HFFc6 (cell line): ENCODE measurements around the gene CSRNP3. TPM values are rescaled to one million over a fixed set of nuclear protein-coding genes. Genes with fewer than 3 reads are reported as not detected.

Experiments used
- DNase-seq: peaks from one replicate; pipeline ENCODE4 v3.0.0-alpha.2; 2018
- H3K27ac Mint-ChIP-seq: 2 replicates; pipeline ENCODE4 v1.8.0; 2020; ENCODE audit warnings: mild to moderate bottlenecking, mixed read lengths
- H3K27me3 Mint-ChIP-seq: 2 replicates; pipeline ENCODE4 v1.8.0; 2021; ENCODE audit warnings: mild to moderate bottlenecking, moderate library complexity, mixed read lengths; ENCODE audit not compliant: insufficient read depth
- H3K36me3 Mint-ChIP-seq: 2 replicates; pipeline ENCODE4 v1.8.0; 2021; ENCODE audit warnings: low read depth, mixed read lengths
- H3K4me1 Mint-ChIP-seq: 2 replicates; pipeline ENCODE4 v1.8.0; 2020; ENCODE audit warnings: low read depth, mixed read lengths
- H3K4me3 Mint-ChIP-seq: 2 replicates; pipeline ENCODE4 v1.8.0; 2020; ENCODE audit warnings: mild to moderate bottlenecking, moderate library complexity, mixed read lengths
- H3K9me3 Mint-ChIP-seq: 2 replicates; pipeline ENCODE4 v1.8.0; 2020; ENCODE audit warnings: mild to moderate bottlenecking, mixed read lengths
- total RNA-seq, 6 experiments: library from RNA; stranded (reverse); fragmentation: NEBNext Ultra II Directional; extraction: Animal tissue kit (Norgen Biotek cat#: 25700); gene quantifications; 2 replicates in 1 of 6; 3 replicates in 5 of 6; pipeline ENCODE4 v1.2.3, GENCODE V29; 2021
- TF ChIP-seq, protein P1 (sequence below): fragments of 200-600 bp; sonication (generic); IDR thresholded peaks from 2 replicates; pipeline ENCODE4 v1.5.0; 2021; ENCODE audit warnings: antibody characterized with exemption, mild to moderate bottlenecking

CSRNP3 gene
- total RNA-seq, 6 experiments from 2014 or later: 0.02 to 0.79 (median 0.31) TPM; not detected in 2

DNA sequence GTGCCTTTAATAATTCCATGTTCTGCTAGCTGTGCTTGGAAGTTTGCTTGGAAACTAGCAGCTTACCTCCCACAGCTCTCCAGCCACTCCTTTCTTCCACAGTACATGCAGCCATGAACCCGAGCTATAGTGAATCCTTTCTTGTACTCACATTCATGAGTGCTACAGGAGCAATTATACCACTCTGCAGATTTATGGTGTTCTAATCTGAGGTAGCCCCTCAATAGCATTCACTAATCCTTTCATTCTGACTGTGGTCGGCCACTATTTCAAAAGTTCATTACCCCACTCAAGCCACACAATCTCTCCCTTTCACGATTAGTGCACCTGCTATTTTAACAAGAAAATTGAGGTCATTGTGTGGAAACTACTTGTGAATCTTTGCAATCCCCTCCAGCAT is 53.2 kb downstream of the CSRNP3 start:
- H3K27ac Mint-ChIP-seq: no peak overlapping the region
- no peaks in the 10 kb centered on the region; the same call in 1 of the 2 replicates for H3K27me3 Mint-ChIP-seq
- no peaks in the 10 kb centered on the region; the same call in none of the 2 replicates for H3K9me3 Mint-ChIP-seq
- TF ChIP-seq, protein P1, sequence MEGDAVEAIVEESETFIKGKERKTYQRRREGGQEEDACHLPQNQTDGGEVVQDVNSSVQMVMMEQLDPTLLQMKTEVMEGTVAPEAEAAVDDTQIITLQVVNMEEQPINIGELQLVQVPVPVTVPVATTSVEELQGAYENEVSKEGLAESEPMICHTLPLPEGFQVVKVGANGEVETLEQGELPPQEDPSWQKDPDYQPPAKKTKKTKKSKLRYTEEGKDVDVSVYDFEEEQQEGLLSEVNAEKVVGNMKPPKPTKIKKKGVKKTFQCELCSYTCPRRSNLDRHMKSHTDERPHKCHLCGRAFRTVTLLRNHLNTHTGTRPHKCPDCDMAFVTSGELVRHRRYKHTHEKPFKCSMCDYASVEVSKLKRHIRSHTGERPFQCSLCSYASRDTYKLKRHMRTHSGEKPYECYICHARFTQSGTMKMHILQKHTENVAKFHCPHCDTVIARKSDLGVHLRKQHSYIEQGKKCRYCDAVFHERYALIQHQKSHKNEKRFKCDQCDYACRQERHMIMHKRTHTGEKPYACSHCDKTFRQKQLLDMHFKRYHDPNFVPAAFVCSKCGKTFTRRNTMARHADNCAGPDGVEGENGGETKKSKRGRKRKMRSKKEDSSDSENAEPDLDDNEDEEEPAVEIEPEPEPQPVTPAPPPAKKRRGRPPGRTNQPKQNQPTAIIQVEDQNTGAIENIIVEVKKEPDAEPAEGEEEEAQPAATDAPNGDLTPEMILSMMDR: no peak
- H3K36me3 Mint-ChIP-seq: no peaks in the 10 kb centered on the region
- no peak for DNase-seq
- no peaks in the 10 kb centered on the region for H3K4me1 Mint-ChIP-seq
- no peak overlapping the region for H3K4me3 Mint-ChIP-seq

DNA sequence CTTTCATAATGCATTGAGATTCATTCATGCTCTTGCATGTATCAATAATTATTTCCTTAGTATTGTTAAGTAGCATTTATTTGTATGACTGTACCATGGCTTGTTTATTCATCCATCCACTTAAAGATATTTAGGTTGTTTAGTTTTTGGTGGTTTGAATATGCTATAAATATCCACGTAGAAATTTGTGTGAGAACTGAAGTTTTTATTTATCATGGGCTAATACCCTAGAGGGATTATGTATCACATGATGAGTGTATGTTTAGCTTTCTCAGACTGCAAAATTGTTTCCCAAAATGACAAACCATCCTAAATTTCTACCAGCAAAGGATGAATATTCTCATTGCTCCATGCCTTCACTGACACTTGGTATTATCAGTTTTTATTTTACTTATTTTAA is 55.2 kb downstream of the CSRNP3 start:
- Mint-ChIP-seq H3K4me1 (no peaks in the 10 kb centered on the region), H3K36me3 (no peaks in the 10 kb centered on the region), H3K4me3 (no peak overlapping the region), H3K27me3 (no peaks in the 10 kb centered on the region; the same call in 1 of the 2 replicates), H3K27ac (no peak overlapping the region), H3K9me3 (peaks cover 8% of the 10 kb centered on the region)
- TF ChIP-seq, protein P1: no peak
- no peak for DNase-seq

DNA sequence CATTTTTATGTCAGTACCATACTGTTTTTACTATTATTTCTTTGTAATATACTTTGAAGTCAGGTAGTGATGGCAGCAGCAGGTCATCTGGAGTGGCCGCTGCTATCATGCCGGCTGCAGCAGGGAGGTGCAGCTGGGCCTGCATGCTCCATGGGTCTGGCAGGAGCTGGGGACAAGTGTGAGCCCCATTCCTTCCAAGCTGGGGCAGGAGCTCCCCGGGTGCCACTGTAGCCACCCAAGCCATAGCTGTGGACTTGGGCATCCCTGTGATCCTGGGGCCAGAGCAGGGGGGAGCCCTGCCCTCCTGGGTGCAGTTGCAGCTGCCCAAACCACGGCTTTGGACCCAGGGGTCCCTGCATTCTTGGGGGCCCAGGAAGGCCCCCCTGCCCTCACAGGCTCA is 59.2 kb downstream of the CSRNP3 start:
- Mint-ChIP-seq H3K27ac (no peak overlapping the region), H3K9me3 (peaks cover 20% of the 10 kb centered on the region), H3K4me1 (no peaks in the 10 kb centered on the region), H3K36me3 (no peaks in the 10 kb centered on the region), H3K4me3 (no peak overlapping the region), H3K27me3 (no peaks in the 10 kb centered on the region)
- TF ChIP-seq, protein P1: no peak
- no peak for DNase-seq

DNA sequence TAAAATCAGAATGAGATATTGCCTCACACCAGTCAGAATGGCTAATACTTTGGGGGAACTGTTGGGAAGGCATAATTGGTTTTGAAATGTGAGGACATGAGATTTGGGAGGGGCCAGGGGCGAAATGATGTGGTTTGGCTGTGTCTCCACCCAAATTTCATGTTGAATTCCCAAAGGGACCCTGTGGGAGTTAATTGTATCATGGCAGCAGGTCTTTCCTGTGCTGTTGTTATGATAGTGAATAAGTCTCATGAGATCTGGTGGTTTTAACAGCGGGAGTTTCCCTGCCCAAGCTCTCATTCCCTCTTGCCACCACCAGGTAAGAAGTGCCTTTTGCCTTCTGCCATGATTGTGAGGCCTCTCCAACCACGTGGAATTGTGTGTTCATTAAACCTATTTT is 59.6 kb downstream of the CSRNP3 start:
- Mint-ChIP-seq H3K27me3 (no peaks in the 10 kb centered on the region), H3K9me3 (peaks cover 20% of the 10 kb centered on the region), H3K27ac (no peak overlapping the region), H3K4me1 (no peaks in the 10 kb centered on the region), H3K36me3 (no peaks in the 10 kb centered on the region), H3K4me3 (no peak overlapping the region)
- TF ChIP-seq, protein P1: no peak
- DNase-seq: no peak

DNA sequence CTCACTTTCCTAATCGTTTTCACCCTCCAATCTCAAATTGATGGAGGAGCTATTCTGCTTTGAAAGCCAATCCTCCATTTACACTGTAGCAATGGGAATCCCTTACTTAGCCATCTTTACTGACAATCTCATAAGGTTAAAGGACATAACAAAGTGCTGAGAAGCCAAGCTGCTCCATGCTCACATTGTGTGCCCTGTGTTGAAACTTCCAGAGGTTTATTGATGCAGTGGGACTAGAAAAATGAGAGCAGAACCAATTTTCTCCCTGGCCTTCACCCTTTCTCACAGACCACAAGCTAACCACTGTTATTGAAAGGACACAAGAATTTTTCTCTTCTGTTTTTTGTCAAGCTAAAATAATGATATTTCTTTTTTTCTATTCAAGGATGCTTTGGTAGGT is 63.8 kb downstream of the CSRNP3 start:
- Mint-ChIP-seq H3K9me3 (peaks cover 20% of the 10 kb centered on the region), H3K27ac (no peak overlapping the region), H3K4me3 (no peak overlapping the region), H3K27me3 (no peaks in the 10 kb centered on the region), H3K4me1 (no peaks in the 10 kb centered on the region), H3K36me3 (no peaks in the 10 kb centered on the region)
- TF ChIP-seq, protein P1: no peak
- DNase-seq: no peak

DNA sequence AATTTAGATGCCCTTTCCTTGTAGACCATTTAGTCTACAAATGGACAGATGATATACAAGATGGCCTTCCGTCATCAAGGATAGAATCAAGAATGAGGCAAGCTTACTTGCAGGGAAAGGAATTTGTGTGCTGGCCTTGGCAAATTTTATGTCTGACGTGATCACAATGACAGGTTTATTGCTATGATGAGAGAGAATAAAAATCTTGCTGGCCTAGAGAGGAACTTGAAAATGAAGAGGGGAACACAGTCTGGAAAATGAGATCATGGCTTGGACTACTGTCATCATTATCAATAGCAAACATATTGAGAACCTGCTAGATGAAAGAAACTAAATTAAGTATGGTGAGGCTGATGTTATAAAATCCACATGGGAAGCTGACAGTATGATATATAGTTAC is 66.0 kb downstream of the CSRNP3 start:
- TF ChIP-seq, protein P1: no peak
- DNase-seq: no peak
- no peak overlapping the region for H3K4me3 Mint-ChIP-seq
- H3K36me3 Mint-ChIP-seq: no peaks in the 10 kb centered on the region
- H3K4me1 Mint-ChIP-seq: no peaks in the 10 kb centered on the region
- no peaks in the 10 kb centered on the region for H3K27me3 Mint-ChIP-seq
- no peak overlapping the region for H3K27ac Mint-ChIP-seq
- H3K9me3 Mint-ChIP-seq: peaks cover 7% of the 10 kb centered on the region
